ENCODE data around the gene LAMA1.

Gene LAMA1

DNA sequence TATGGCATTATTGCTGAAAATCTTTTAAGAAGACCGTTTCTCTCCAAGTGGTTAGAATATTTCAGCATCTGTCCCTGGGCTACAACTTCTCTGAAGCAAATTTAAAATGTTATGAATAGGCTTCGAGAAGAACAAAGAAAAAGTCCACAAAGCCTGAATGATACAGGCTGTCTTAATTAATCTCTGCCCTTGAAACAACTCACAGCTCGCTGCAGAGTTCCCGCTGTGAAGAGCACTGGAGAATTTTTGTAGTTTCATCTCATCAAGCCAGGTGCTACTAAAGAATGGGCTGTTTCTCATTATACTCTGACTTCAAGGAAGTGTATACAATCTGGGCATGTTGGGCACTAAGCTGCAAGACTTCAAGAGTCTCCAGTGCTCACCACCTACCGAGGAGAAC lies 67.6 kb downstream of the LAMA1 start:
- Histone ChIP-seq H3K9me3 (ENCODE audit: control insufficient read depth, insufficient read depth, low read length) (no peaks in the 10 kb centered on the region), H3K4me1 (ENCODE audit: insufficient read depth, low read length) (no peaks in the 10 kb centered on the region), H3K9ac (ENCODE audit: low read depth, low read length) (no peak overlapping the region), H3K36me3 (ENCODE audit: insufficient read depth, low read length) (no peaks in the 10 kb centered on the region)

GRCh38 chr18:7048081-7048480 lies 69.5 kb downstream of the LAMA1 start:
- Histone ChIP-seq H3K36me3 (ENCODE audit: insufficient read depth, low read length) (no peaks in the 10 kb centered on the region), H3K9ac (ENCODE audit: low read depth, low read length) (no peak overlapping the region), H3K4me1 (ENCODE audit: insufficient read depth, low read length) (no peaks in the 10 kb centered on the region), H3K9me3 (ENCODE audit: control insufficient read depth, insufficient read depth, low read length) (no peaks in the 10 kb centered on the region)

- H3K9me3 ChIP-seq (ENCODE audit: control insufficient read depth, insufficient read depth, low read length), result no peaks in the 10 kb centered on the region
- no peaks in the 10 kb centered on the region for H3K36me3 ChIP-seq (ENCODE audit: insufficient read depth, low read length)
- no peaks in the 10 kb centered on the region for H3K4me1 ChIP-seq (ENCODE audit: insufficient read depth, low read length)
Observed at GRCh38 chr18:7047336-7047735, 70.3 kb downstream of the LAMA1 start.

GRCh38 chr18:7038330-7038851 lies 79.2 kb downstream of the LAMA1 start:
- H3K9ac ChIP-seq (ENCODE audit: low read depth, low read length), result no peak overlapping the region
- no peaks in the 10 kb centered on the region for H3K4me1 ChIP-seq (ENCODE audit: insufficient read depth, low read length)
- H3K36me3 ChIP-seq (ENCODE audit: insufficient read depth, low read length), result no peaks in the 10 kb centered on the region
- no peaks in the 10 kb centered on the region for H3K9me3 ChIP-seq (ENCODE audit: control insufficient read depth, insufficient read depth, low read length)

More at GRCh38 chr18:7047336-7047735, 70.3 kb downstream of the LAMA1 start:
- no peak overlapping the region for H3K9ac ChIP-seq (ENCODE audit: low read depth, low read length)

- Histone ChIP-seq H3K9ac (ENCODE audit: low read depth, low read length) (no peak overlapping the region), H3K36me3 (ENCODE audit: insufficient read depth, low read length) (no peaks in the 10 kb centered on the region), H3K4me1 (ENCODE audit: insufficient read depth, low read length) (no peaks in the 10 kb centered on the region), H3K9me3 (ENCODE audit: control insufficient read depth, insufficient read depth, low read length) (no peaks in the 10 kb centered on the region)
Observed at GRCh38 chr18:7037470-7037869, 80.1 kb downstream of the LAMA1 start.

- H3K4me1 ChIP-seq (ENCODE audit: insufficient read depth, low read length), result no peaks in the 10 kb centered on the region
- no peaks in the 10 kb centered on the region for H3K9me3 ChIP-seq (ENCODE audit: control insufficient read depth, insufficient read depth, low read length)
- no peaks in the 10 kb centered on the region for H3K36me3 ChIP-seq (ENCODE audit: insufficient read depth, low read length)
- H3K9ac ChIP-seq (ENCODE audit: low read depth, low read length), result no peak overlapping the region
Observed at GRCh38 chr18:7035807-7036206, 81.8 kb downstream of the LAMA1 start.

DNA sequence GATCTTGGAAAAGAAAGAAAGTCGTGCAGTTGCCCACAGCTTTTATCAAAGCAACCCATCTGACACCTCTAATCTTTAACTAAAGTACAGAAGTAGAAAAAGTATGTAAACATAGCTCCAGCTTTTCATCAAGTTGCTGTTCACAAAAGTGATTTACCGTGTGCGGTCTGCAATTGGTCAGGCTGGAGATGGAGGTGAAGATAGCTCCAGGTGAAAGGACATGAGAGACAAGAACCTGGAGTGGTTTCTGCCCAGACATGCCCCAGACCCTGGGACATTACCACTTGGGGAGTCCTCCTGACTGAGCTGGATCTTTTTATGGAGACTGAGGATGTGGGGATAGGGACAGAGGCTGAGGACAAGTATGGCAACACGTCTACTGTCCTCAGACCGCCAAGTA lies 82.7 kb downstream of the LAMA1 start:
- Histone ChIP-seq H3K9ac (ENCODE audit: low read depth, low read length) (no peak overlapping the region), H3K36me3 (ENCODE audit: insufficient read depth, low read length) (no peaks in the 10 kb centered on the region), H3K4me1 (ENCODE audit: insufficient read depth, low read length) (no peaks in the 10 kb centered on the region)

DNA sequence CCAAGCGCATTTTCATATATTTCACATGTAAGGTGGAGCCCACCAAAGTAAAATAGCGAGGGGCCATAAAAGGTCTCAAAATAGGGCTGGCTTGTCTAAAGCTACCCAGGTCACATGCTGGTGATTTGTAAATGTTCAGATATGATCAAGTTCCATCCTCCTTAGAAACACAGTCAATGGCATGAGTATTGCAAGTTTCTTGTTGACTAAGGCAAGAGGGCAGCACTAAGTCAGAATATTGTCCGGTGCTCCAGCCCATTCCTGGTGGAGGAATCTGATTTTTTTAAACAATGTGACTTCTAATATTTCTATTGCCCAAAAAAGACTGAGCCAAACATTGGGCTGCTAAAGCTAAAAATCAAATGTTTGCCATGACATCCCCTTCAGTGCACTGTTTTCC lies 85.1 kb downstream of the LAMA1 start:
- Histone ChIP-seq H3K9me3 (ENCODE audit: control insufficient read depth, insufficient read depth, low read length) (no peaks in the 10 kb centered on the region), H3K4me1 (ENCODE audit: insufficient read depth, low read length) (no peaks in the 10 kb centered on the region), H3K36me3 (ENCODE audit: insufficient read depth, low read length) (no peaks in the 10 kb centered on the region), H3K9ac (ENCODE audit: low read depth, low read length) (no peak overlapping the region)

More for the DNA sequence above, 82.7 kb downstream of the LAMA1 start:
- H3K9me3 ChIP-seq (ENCODE audit: control insufficient read depth, insufficient read depth, low read length), result no peaks in the 10 kb centered on the region

- Histone ChIP-seq H3K36me3 (ENCODE audit: insufficient read depth, low read length) (no peaks in the 10 kb centered on the region; the same call in 1 of the 2 replicates), H3K4me1 (ENCODE audit: insufficient read depth, low read length) (no peaks in the 10 kb centered on the region), H3K9ac (ENCODE audit: low read depth, low read length) (no peak overlapping the region), H3K9me3 (ENCODE audit: control insufficient read depth, insufficient read depth, low read length) (no peaks in the 10 kb centered on the region)
Observed at GRCh38 chr18:7028625-7029024, 89.0 kb downstream of the LAMA1 start.

DNA sequence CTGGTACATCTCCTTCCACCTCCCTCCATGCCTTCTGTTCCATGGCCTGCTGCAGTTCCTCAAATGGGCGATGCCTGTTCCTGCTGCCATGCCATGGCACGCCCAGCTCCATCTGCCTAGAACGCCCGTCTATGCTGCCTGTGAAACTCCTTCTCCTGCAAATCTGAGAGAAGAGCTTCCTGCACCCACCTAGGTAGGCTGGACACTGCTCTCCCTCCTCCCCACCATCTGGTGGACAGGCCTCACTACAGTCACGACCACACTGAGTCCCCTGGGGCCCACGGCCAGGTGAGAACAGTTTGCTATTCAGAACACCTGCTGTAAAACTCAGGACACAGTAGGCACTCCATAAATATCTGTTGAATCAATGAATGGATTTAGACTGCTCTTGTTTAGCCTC lies 92.4 kb downstream of the LAMA1 start:
- no peak overlapping the region for H3K9ac ChIP-seq (ENCODE audit: low read depth, low read length)
- no peaks in the 10 kb centered on the region; the same call in 1 of the 2 replicates for H3K36me3 ChIP-seq (ENCODE audit: insufficient read depth, low read length)
- no peaks in the 10 kb centered on the region for H3K4me1 ChIP-seq (ENCODE audit: insufficient read depth, low read length)
- H3K9me3 ChIP-seq (ENCODE audit: control insufficient read depth, insufficient read depth, low read length), result no peaks in the 10 kb centered on the region

DNA sequence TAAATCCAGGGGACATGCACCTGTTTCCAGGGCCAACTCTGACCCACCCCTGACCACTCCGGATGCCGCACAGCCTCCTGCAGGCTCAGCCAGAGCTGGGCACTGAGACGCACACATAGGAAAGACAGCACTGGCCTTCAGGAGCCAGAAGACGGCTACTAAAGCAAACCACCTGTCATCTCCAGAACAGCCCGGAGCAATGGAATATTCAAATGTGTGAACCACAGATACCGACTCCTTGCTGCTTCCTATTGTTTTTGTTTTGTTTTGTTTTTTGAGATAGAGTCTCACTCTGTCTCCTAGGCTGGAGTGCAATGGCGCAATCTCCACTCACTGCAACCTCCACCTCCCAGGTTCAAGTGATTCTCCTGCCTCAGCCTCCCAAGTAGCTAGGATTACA lies 94.0 kb downstream of the LAMA1 start:
- Histone ChIP-seq H3K9ac (ENCODE audit: low read depth, low read length) (no peak overlapping the region), H3K36me3 (ENCODE audit: insufficient read depth, low read length) (no peaks in the 10 kb centered on the region; the same call in 1 of the 2 replicates), H3K9me3 (ENCODE audit: control insufficient read depth, insufficient read depth, low read length) (no peaks in the 10 kb centered on the region)

DNA sequence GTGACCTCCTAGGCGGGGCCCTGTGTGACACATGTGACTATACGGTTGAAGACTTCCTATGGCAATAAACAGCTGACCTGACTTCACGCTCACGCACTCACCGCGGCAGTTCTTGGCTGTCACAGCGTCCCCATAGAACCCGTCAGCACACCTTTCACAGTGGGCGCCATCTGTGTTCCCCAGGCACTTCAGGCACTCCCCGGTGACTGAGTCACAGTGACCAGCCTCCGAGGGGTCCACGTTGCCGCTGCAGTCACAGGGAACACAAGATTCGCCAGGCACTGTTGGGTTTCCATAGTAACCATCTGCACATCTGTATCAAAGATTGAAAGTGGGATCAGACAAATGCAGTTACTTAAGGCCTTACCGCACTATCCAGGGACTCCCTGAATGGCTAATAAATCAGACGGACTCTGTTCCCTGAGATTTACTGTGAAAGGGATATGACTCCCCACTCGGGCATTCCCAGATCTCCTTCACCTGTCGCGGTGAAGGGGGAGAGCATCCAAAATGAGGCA lies 94.5 kb downstream of the LAMA1 start:
- no peaks in the 10 kb centered on the region; the same call in 1 of the 2 replicates for H3K36me3 ChIP-seq (ENCODE audit: insufficient read depth, low read length)
- no peaks in the 10 kb centered on the region for H3K4me1 ChIP-seq (ENCODE audit: insufficient read depth, low read length)
- H3K9ac ChIP-seq (ENCODE audit: low read depth, low read length), result no peak overlapping the region
- H3K9me3 ChIP-seq (ENCODE audit: control insufficient read depth, insufficient read depth, low read length), result no peaks in the 10 kb centered on the region

More for the DNA sequence above, 94.0 kb downstream of the LAMA1 start:
- H3K4me1 ChIP-seq (ENCODE audit: insufficient read depth, low read length), result no peaks in the 10 kb centered on the region

GRCh38 chr18:7021994-7022840 lies 95.4 kb downstream of the LAMA1 start:
- H3K4me1 ChIP-seq (ENCODE audit: insufficient read depth, low read length), result no peaks in the 10 kb centered on the region
- no peak overlapping the region for H3K9ac ChIP-seq (ENCODE audit: low read depth, low read length)
- H3K36me3 ChIP-seq (ENCODE audit: insufficient read depth, low read length), result no peaks in the 10 kb centered on the region; the same call in 1 of the 2 replicates
- no peaks in the 10 kb centered on the region for H3K9me3 ChIP-seq (ENCODE audit: control insufficient read depth, insufficient read depth, low read length)

DNA sequence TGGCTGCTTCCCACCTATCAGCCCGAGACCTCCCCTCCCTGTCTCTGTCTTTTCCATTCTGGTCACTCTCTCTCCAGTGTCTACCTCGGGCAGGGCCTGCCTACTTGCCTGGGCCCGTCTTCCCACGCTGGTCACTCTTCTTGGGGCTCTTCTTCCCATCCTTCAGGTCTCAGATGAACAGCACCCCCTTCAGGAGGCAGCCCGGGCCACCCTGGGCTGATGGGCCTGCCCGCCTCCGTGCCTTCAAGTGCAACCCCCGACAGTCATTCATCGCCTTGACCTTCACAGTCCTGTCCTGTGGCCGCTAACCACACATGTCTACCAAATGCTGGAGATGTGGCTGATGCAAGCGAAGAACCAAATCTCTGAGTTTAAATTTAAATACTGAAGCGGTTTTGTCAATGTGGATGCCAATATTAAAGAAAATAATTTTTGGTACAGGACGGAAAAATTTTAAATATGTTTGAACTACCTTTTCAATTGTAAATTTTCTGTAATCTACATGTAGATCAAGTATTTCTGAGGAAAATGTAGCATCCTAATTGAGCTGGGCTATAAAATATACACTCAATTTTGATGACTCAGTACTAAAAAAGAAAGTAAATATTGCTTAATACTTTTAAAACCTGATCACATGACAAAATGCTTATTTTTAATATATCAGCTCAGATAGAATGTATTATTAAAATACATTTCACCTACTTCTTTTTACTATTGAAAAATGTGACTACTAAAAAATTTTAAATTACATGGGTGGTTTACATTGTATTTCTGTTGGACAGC lies 96.4 kb downstream of the LAMA1 start:
- no peaks in the 10 kb centered on the region; the same call in 1 of the 2 replicates for H3K36me3 ChIP-seq (ENCODE audit: insufficient read depth, low read length)
- H3K9ac ChIP-seq (ENCODE audit: low read depth, low read length), result no peak overlapping the region
- no peaks in the 10 kb centered on the region for H3K9me3 ChIP-seq (ENCODE audit: control insufficient read depth, insufficient read depth, low read length)
- no peaks in the 10 kb centered on the region for H3K4me1 ChIP-seq (ENCODE audit: insufficient read depth, low read length)

All from ES-I3 (cell line).